GM18499 (cell line): ENCODE data around the gene FOXO1.
A peak's percentile ranks its signal among the peaks of the same experiment; 100 is the strongest.
"Not testable (repeated sequence)": the region's sequence is repeated elsewhere in the genome, so short reads cannot be mapped to it uniquely, and the experiment has no call there.

Experiments used
- ATAC-seq: cut with Tn5 transposase; IDR thresholded peaks from one replicate; pipeline ENCODE4 v1.9.1; 2021; ENCODE audit warnings: moderate number of reproducible peaks; ENCODE audit not compliant: insufficient read depth, unreplicated experiment

FOXO1 gene

GRCh38 chr13:40666045-40666932, at the start of gene FOXO1:
TSS of gene FOXO1 (minus strand) at chr13:40666641. CDS start at chr13:40666212, 429 bp downstream.
- ATAC-seq = no peak

- not testable (repeated sequence) for ATAC-seq
These were observed 48.0 kb upstream of the FOXO1 start for GRCh38 chr13:40714433-40714832.

- ATAC-seq = no peak
These were observed 40.0 kb upstream of the FOXO1 start for GRCh38 chr13:40706439-40706838.

GRCh38 chr13:40697711-40698110, 31.3 kb upstream of the FOXO1 start:
- no peak for ATAC-seq

- no peak for ATAC-seq
These were observed 28.0 kb upstream of the FOXO1 start for GRCh38 chr13:40694426-40694825.

- peak; percentile 48 for ATAC-seq
These were observed 26.5 kb upstream of the FOXO1 start for GRCh38 chr13:40692946-40693345.

- no peak for ATAC-seq
These were observed 22.3 kb upstream of the FOXO1 start for GRCh38 chr13:40688781-40689180.

- no peak for ATAC-seq
These were observed 16.2 kb upstream of the FOXO1 start for GRCh38 chr13:40682449-40683240.

GRCh38 chr13:40681341-40682146, 15.1 kb upstream of the FOXO1 start:
- no peak for ATAC-seq

- ATAC-seq = no peak
These were observed 14.3 kb upstream of the FOXO1 start for GRCh38 chr13:40680659-40681323.

- ATAC-seq = no peak
These were observed 13.1 kb upstream of the FOXO1 start for GRCh38 chr13:40679480-40679985.

- ATAC-seq = no peak
These were observed 10.6 kb upstream of the FOXO1 start for GRCh38 chr13:40677064-40677463.

- no peak for ATAC-seq
These were observed 9.6 kb upstream of the FOXO1 start for GRCh38 chr13:40676007-40676406.

- no peak for ATAC-seq
These were observed 7.0 kb upstream of the FOXO1 start for GRCh38 chr13:40673414-40673813.

GRCh38 chr13:40672765-40673397, 6.4 kb upstream of the FOXO1 start:
- ATAC-seq = no peak

GRCh38 chr13:40671956-40672764, 5.7 kb upstream of the FOXO1 start:
- no peak for ATAC-seq

GRCh38 chr13:40670307-40670706, 3.9 kb upstream of the FOXO1 start:
- no peak for ATAC-seq

GRCh38 chr13:40668335-40668734, 1.9 kb upstream of the FOXO1 start:
- ATAC-seq = no peak

GRCh38 chr13:40667622-40667978, 1.2 kb upstream of the FOXO1 start:
- ATAC-seq = no peak
